HepG2 (cell line): ENCODE data around the gene LRRC74B. TPM values are rescaled to one million over a fixed set of nuclear protein-coding genes. Genes with fewer than 3 reads are reported as not detected.

Source experiments
- AGO2 ChIP-seq: fragments of 200-400 bp; formaldehyde crosslinking; optimal IDR thresholded peaks from 2 replicates; pipeline ENCODE3; 2017; ENCODE audit warnings: mild to moderate bottlenecking, low read depth, low read length, moderate library complexity
- ATM ChIP-seq: fragments of 450-650 bp; IDR thresholded peaks from 2 replicates; pipeline ENCODE4 v1.7.1; 2017; ENCODE audit warnings: mild to moderate bottlenecking, borderline replicate concordance
- ETV6 ChIP-seq: sonication (generic); formaldehyde crosslinking; conservative IDR thresholded peaks from 2 replicates; pipeline ENCODE4 v1.4.0; 2020; ENCODE audit warnings: missing genetic modification reagents
- GLI4 ChIP-seq: sonication (generic); formaldehyde crosslinking; IDR thresholded peaks from 2 replicates; pipeline ENCODE4 v1.5.1; 2020; ENCODE audit warnings: missing genetic modification reagents, mild to moderate bottlenecking, moderate library complexity, borderline replicate concordance
- HES4 ChIP-seq: sonication (generic); formaldehyde crosslinking; IDR thresholded peaks from 2 replicates; pipeline ENCODE4 v1.9.0; 2021; ENCODE audit warnings: mild to moderate bottlenecking, missing genetic modification reagents, borderline replicate concordance
- HNRNPUL1 ChIP-seq: fragments of 200-400 bp; formaldehyde crosslinking; IDR thresholded peaks from 2 replicates; pipeline ENCODE4 v1.6.1; 2017; ENCODE audit warnings: low read depth, mild to moderate bottlenecking, low read length, moderate library complexity
- KDM1A ChIP-seq: IDR thresholded peaks from 2 replicates; pipeline ENCODE4 v1.6.1; 2016; ENCODE audit warnings: missing compliant biosample characterization
- MXD4 ChIP-seq: IDR thresholded peaks from 2 replicates; pipeline ENCODE4 v1.6.1; 2016; ENCODE audit warnings: mild to moderate bottlenecking, missing biosample characterization, missing genetic modification reagents
- NONO ChIP-seq, 2 experiments: fragments of 450-650 bp in 1 of 2; sonication (generic) in 1 of 2; formaldehyde crosslinking in 1 of 2; IDR thresholded peaks in 1 of 2; conservative IDR thresholded peaks in 1 of 2; 2 replicates each; pipeline versions ENCODE4 v1.6.1 to v1.8.0; 2017 to 2022; ENCODE audit warnings: mild to moderate bottlenecking in 1 of 2, missing genetic modification reagents in 1 of 2, moderate library complexity in 1 of 2
- PHB2 ChIP-seq: fragments of 450-650 bp; IDR thresholded peaks from 2 replicates; pipeline ENCODE4 v1.6.1; 2018; ENCODE audit not compliant: partially characterized antibody
- RFX5 ChIP-seq: IDR thresholded peaks from 2 replicates; pipeline ENCODE4 v1.6.1; 2011; ENCODE audit warnings: low read depth, low read length, improper control_type of control experiment
- SMAD1 ChIP-seq: sonication (generic); formaldehyde crosslinking; IDR thresholded peaks from 2 replicates; pipeline ENCODE4 v1.4.0; 2020; ENCODE audit warnings: missing genetic modification reagents, low read depth, mild to moderate bottlenecking, borderline replicate concordance
- SRSF4 ChIP-seq: fragments of 200-400 bp; formaldehyde crosslinking; IDR thresholded peaks from one replicate; pipeline ENCODE4 v1.6.1; 2018; ENCODE audit warnings: mild to moderate bottlenecking, low read depth, low read length, moderate library complexity; ENCODE audit not compliant: poor library complexity, severe bottlenecking
- SSRP1 ChIP-seq: IDR thresholded peaks from 2 replicates; pipeline ENCODE4 v1.6.1; 2016; ENCODE audit warnings: control low read depth
- ZFAT ChIP-seq: sonication (generic); formaldehyde crosslinking; conservative IDR thresholded peaks from 2 replicates; pipeline ENCODE4 v1.8.1; 2023; ENCODE audit warnings: missing genetic modification reagents, inconsistent platforms
- ZFP90 ChIP-seq: sonication (generic); formaldehyde crosslinking; IDR thresholded peaks from 2 replicates; pipeline ENCODE4 v1.8.0; 2022; ENCODE audit warnings: missing genetic modification reagents, mild to moderate bottlenecking, inconsistent platforms, borderline replicate concordance
- ZNF142 ChIP-seq: sonication (generic); formaldehyde crosslinking; IDR thresholded peaks from 2 replicates; pipeline ENCODE4 v1.4.0; 2020; ENCODE audit warnings: missing genetic modification reagents
- ZNF292 ChIP-seq: sonication (generic); formaldehyde crosslinking; IDR thresholded peaks from 2 replicates; pipeline ENCODE4 v1.8.1; 2022; ENCODE audit warnings: mild to moderate bottlenecking, low read depth, missing genetic modification reagents, borderline replicate concordance
- ZNF354B ChIP-seq: sonication (generic); formaldehyde crosslinking; IDR thresholded peaks from 2 replicates; pipeline ENCODE4 v1.8.0; 2022; ENCODE audit warnings: mild to moderate bottlenecking, missing genetic modification reagents
- ZNF451 ChIP-seq: sonication (generic); formaldehyde crosslinking; IDR thresholded peaks from 2 replicates; pipeline ENCODE4 v1.5.0; 2020; ENCODE audit warnings: mild to moderate bottlenecking, missing genetic modification reagents
- ZNF672 ChIP-seq: sonication (generic); formaldehyde crosslinking; IDR thresholded peaks from 2 replicates; pipeline ENCODE4 v1.8.1; 2022; ENCODE audit warnings: missing genetic modification reagents
- ZNF713 ChIP-seq: sonication (generic); formaldehyde crosslinking; IDR thresholded peaks from 2 replicates; pipeline ENCODE4 v1.4.0; 2020; ENCODE audit warnings: mild to moderate bottlenecking, missing genetic modification reagents
- ZNF740 ChIP-seq: sonication (generic); formaldehyde crosslinking; IDR thresholded peaks from 2 replicates; pipeline ENCODE4 v1.4.0; 2020; ENCODE audit warnings: missing genetic modification reagents
- ZNF747 ChIP-seq: sonication (generic); formaldehyde crosslinking; IDR thresholded peaks from 2 replicates; pipeline ENCODE4 v1.8.1; 2023; ENCODE audit warnings: missing genetic modification reagents, mild to moderate bottlenecking, borderline replicate concordance
- ZSCAN20 ChIP-seq: sonication (generic); formaldehyde crosslinking; IDR thresholded peaks from 2 replicates; pipeline ENCODE4 v1.4.0; 2020; ENCODE audit warnings: missing genetic modification reagents, mild to moderate bottlenecking, borderline replicate concordance
- polyA plus RNA-seq, 8 experiments: library from polyadenylated mRNA; depleted of rRNA in 3 of 8; stranded (reverse) in 7 of 8; unstranded in 1 of 8; fragments of >200 nt; fragmentation: Illumina TruSeq in 4 of 8; extraction: Trizol in 4 of 8; gene quantifications; 2 replicates each; pipeline versions ENCODE4 v1.2.1 to v1.2.3, GENCODE V29; 2011 to 2016; ENCODE audit warnings: low read depth in 4 of 8, missing spikeins in 1 of 8, mixed read lengths in 1 of 8; ENCODE audit not compliant: insufficient read depth in 1 of 8
- total RNA-seq, 5 experiments: library from RNA; depleted of rRNA; stranded (reverse); fragments of >200 nt; fragmentation: Illumina TruSeq; extraction: Trizol; gene quantifications; 2 replicates each; pipeline ENCODE4 v1.2.3, GENCODE V29; 2016; ENCODE audit warnings: low read depth in 1 of 5

The LRRC74B gene
- total and polyA plus RNA-seq, 2 of the 13 experiments (the other 11 are each of a cell fraction or from before 2014, with no cell fraction given): not detected

GRCh38 chr22:21001601-21002325 is 44.0 kb upstream of the LRRC74B start, which contains the start of gene THAP7 (continued):
- TF ChIP-seq ZNF142 (CRISPR knock-in tag) (no peak), ZFP90 (CRISPR knock-in tag) (no peak; the same call in 1 of the 2 replicates), HES4 (CRISPR knock-in tag) (peak; percentile 90), ZNF292 (CRISPR knock-in tag) (peak; percentile 67), ATM (no peak), SMAD1 (CRISPR knock-in tag) (no peak; the same call in none of the 2 replicates), AGO2 (peak; percentile 75), PHB2 (no peak), HNRNPUL1 (no peak), ZNF747 (peak; percentile 1; the same call in 1 of the 2 replicates), SRSF4 (no peak), ETV6 (CRISPR knock-in tag) (no peak; the same call in 1 of the 2 replicates), ZNF713 (no peak), NONO (IDR thresholded peaks at IDR 0.05) (no peak), NONO (CRISPR knock-in tag; conservative IDR thresholded peaks at IDR 0.05) (peak; percentile 81), KDM1A (CRISPR knock-in tag) (no peak), SSRP1 (CRISPR knock-in tag) (no peak), ZSCAN20 (CRISPR knock-in tag) (no peak), ZFAT (CRISPR knock-in tag) (no peak), ZNF740 (CRISPR knock-in tag) (no peak), ZNF451 (no peak; the same call in 1 of the 2 replicates), ZNF354B (CRISPR knock-in tag) (no peak), RFX5 (0 out of 2 replicates have a peak, but pooled peaks have one; percentile 3), ZNF672 (CRISPR knock-in tag) (no peak), MXD4 (CRISPR knock-in tag) (peak; percentile 81), GLI4 (CRISPR knock-in tag) (peak; percentile 64; the same call in 1 of the 2 replicates)
